ENCODE data around the gene WBP4. TPM values are rescaled to one million over a fixed set of nuclear protein-coding genes. Genes with fewer than 3 reads are reported as not detected.

Gene WBP4
- total and polyA plus RNA-seq, 2 of the 13 experiments (the other 11 are each of a cell fraction or from before 2014, with no cell fraction given), result 6.7 to 11.7 TPM

DNA sequence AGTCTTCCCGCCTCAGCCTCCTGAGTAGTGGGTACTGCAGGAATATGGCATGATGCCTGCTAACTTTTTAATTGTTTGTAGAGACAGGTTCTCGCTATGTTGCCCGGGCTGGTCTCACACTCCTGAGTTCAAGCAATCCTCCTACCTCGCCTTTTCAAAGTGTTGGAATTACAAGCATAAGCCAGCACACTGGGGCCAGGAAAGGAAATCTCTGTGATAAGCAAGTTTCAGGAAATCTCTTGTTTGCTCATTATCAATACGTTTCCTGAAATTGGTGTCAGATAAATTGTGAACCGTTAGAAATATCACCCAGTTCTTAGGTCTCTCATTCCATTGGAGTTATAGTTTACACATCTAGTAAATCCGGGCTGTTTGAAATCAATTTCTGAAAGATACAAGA, 14.2 kb downstream of the WBP4 start:
- 97% methylated on average over 7 of the region's 7 CpGs for WGBS (ENCODE audit: low lambda C conversion rate)
- DNase-seq (ENCODE audit: low spot score) (no peak), FAIRE-seq (no peak), ATAC-seq (no peak)
- no peaks in the 10 kb centered on the region for H3K4me1 ChIP-seq (ENCODE audit: insufficient read depth, low read length)
- no peaks in the 10 kb centered on the region for H4K20me1 ChIP-seq (ENCODE audit: insufficient read depth, low read length)
- intact Hi-C loops (cut with micrococcal nuclease; ENCODE audit: unreplicated experiment) (loop anchor here (1.0 to 10.0 kb wide), 4 partner anchors 57 to 577 kb away; partner anchors contain the start of genes KBTBD6 and KBTBD7), in situ Hi-C loops (cut with HindIII; ENCODE audit: extremely low pct_ligation_motif_present, low pct_unique_long_range_greater_than_20kb) (no loop called here)
- no peaks in the 10 kb centered on the region for H3K79me2 ChIP-seq (ENCODE audit: insufficient read depth, low read length)
- H3K36me3 ChIP-seq (replicated peaks in 1 of 2; ENCODE audit: control insufficient read depth in 1 of 2, insufficient read depth in 2 of 2, low read length in 2 of 2), result peaks cover 5 to 57% of the 10 kb centered on the region in 2 experiments
- CTCF ChIA-PET (ENCODE audit: low intra/inter-chr PET ratio, low total read pairs), result interaction anchor here (0.8 to 2.4 kb wide), 2 partner anchors 121 to 147 kb away, joined by 3 to 22 read pairs; no protein-coding TSS in a partner anchor
- no TSS peak for BruUV-seq (replicated peaks)
- H3K4me2 ChIP-seq (ENCODE audit: low read depth, low read length), result no peak overlapping the region
- POLR2A ChIA-PET, result no interaction called here
- no peaks in the 10 kb centered on the region for H3K9me3 ChIP-seq (ENCODE audit: low read length)
- no peaks in the 10 kb centered on the region for H3K27me3 ChIP-seq (ENCODE audit: control insufficient read depth in 1 of 2, insufficient read depth in 2 of 2, low read length in 2 of 2)
- TF ChIP-seq NFIB (CRISPR knock-in tag; IDR thresholded peaks at IDR 0.05; ENCODE audit: borderline replicate concordance), result no peak
- TF ChIP-seq AGO2 (optimal IDR thresholded peaks at IDR 0.05; ENCODE audit: low read depth, low read length), result no peak
- TF ChIP-seq ZMYM3 (CRISPR knock-in tag; IDR thresholded peaks at IDR 0.05), result no peak
- no peak for TF ChIP-seq ZNF253 (CRISPR knock-in tag; IDR thresholded peaks at IDR 0.05; ENCODE audit: borderline replicate concordance)
- TF ChIP-seq ERF (CRISPR knock-in tag; IDR thresholded peaks at IDR 0.05), result no peak
- TF ChIP-seq SRSF9 (IDR thresholded peaks at IDR 0.05; ENCODE audit: borderline replicate concordance, insufficient read depth, low read depth, low read length, poor library complexity, severe bottlenecking), result no peak
- no peak for TF ChIP-seq ZNF256 (CRISPR knock-in tag; conservative IDR thresholded peaks at IDR 0.05)
- TF ChIP-seq CEBPB (IDR thresholded peaks at IDR 0.05; ENCODE audit: borderline replicate concordance, low read depth, low read length), result no peak
- TF ChIP-seq ZNF292 (CRISPR knock-in tag; IDR thresholded peaks at IDR 0.05; ENCODE audit: borderline replicate concordance, low read depth), result no peak
- TF ChIP-seq GLI4 (CRISPR knock-in tag; IDR thresholded peaks at IDR 0.05; ENCODE audit: borderline replicate concordance), result no peak
- TF ChIP-seq, protein P1, sequence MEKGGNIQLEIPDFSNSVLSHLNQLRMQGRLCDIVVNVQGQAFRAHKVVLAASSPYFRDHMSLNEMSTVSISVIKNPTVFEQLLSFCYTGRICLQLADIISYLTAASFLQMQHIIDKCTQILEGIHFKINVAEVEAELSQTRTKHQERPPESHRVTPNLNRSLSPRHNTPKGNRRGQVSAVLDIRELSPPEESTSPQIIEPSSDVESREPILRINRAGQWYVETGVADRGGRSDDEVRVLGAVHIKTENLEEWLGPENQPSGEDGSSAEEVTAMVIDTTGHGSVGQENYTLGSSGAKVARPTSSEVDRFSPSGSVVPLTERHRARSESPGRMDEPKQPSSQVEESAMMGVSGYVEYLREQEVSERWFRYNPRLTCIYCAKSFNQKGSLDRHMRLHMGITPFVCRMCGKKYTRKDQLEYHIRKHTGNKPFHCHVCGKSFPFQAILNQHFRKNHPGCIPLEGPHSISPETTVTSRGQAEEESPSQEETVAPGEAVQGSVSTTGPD (CRISPR knock-in tag; IDR thresholded peaks at IDR 0.05), result no peak
- no peak for TF ChIP-seq ZNF850 (CRISPR knock-in tag; conservative IDR thresholded peaks at IDR 0.05)
- no peak for TF ChIP-seq ZFP36 (IDR thresholded peaks at IDR 0.05; ENCODE audit: borderline replicate concordance, low read depth, low read length, partially characterized antibody)
- TF ChIP-seq TOPORS (CRISPR knock-in tag; IDR thresholded peaks at IDR 0.05), result no peak
- TF ChIP-seq ZNF710 (CRISPR knock-in tag; IDR thresholded peaks at IDR 0.05; ENCODE audit: borderline replicate concordance), result no peak
- TF ChIP-seq ZNF589 (CRISPR knock-in tag; conservative IDR thresholded peaks at IDR 0.05), result no peak
- no peak overlapping the region for H3K9ac ChIP-seq (ENCODE audit: insufficient read depth, low read depth, low read length)
- no peak overlapping the region for H3K27ac ChIP-seq (ENCODE audit: extremely low read length, insufficient read depth, low read length)
- H3K4me3 ChIP-seq (replicated peaks in 1 of 3; ENCODE audit: insufficient read depth in 1 of 3, low read depth in 2 of 3, low read length in 3 of 3), result no peak overlapping the region
- no peak overlapping the region for H2AFZ ChIP-seq (ENCODE audit: low read length)

Data from HepG2 (cell line).